ENCODE measurements around the gene PPFIBP1.
"Not testable (repeated sequence)": the region's sequence is repeated elsewhere in the genome, so short reads cannot be mapped to it uniquely, and the experiment has no call there.

DNA sequence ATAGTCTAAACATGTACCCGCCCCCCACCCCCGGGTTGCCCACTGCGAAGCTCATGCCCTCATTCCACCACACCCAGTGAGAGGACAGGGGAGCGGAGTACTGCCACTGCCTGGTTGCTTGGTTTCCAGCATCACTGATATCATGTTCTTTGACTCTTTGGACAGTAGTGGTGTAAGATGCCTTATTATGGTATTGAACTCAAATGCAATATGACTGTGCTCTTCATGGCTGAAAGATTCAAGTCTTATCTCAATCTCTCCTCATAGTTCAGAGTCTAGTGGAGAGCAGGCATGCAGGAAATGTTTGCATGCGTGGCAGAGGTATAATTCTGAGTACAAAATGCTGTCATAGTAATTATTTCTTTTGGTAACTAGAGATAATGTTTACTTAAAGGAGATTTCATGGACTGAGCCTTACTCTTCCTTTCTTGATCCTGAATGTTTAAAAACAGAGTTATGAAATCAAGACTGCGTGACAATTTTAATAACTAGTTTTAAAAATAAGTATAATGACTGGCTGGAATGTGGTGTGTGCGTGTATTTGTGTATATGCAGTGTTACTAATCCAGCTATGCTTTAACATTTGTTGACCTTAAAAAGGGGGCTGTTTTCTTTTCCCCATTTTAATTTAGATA, 116.7 kb downstream of the PPFIBP1 start:
- TF ChIP-seq POLR2A (IDR thresholded peaks at IDR 0.05) = not testable (repeated sequence)
- TF ChIP-seq, protein P1, sequence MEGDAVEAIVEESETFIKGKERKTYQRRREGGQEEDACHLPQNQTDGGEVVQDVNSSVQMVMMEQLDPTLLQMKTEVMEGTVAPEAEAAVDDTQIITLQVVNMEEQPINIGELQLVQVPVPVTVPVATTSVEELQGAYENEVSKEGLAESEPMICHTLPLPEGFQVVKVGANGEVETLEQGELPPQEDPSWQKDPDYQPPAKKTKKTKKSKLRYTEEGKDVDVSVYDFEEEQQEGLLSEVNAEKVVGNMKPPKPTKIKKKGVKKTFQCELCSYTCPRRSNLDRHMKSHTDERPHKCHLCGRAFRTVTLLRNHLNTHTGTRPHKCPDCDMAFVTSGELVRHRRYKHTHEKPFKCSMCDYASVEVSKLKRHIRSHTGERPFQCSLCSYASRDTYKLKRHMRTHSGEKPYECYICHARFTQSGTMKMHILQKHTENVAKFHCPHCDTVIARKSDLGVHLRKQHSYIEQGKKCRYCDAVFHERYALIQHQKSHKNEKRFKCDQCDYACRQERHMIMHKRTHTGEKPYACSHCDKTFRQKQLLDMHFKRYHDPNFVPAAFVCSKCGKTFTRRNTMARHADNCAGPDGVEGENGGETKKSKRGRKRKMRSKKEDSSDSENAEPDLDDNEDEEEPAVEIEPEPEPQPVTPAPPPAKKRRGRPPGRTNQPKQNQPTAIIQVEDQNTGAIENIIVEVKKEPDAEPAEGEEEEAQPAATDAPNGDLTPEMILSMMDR (IDR thresholded peaks at IDR 0.05) = not testable (repeated sequence)
